ENCODE measurements around the gene LRRC46. TPM values are rescaled to one million over a fixed set of nuclear protein-coding genes. Genes with fewer than 3 reads are reported as not detected.
A peak's percentile ranks its signal among the peaks of the same experiment; 100 is the strongest.

Gene LRRC46
- total and polyA plus RNA-seq, 9 of the 15 experiments (the other 6 are each of a cell fraction or from before 2014, with no cell fraction given), result 0.39 to 1.4 (median 0.53) TPM; not detected in 1

- H3K79me2 ChIP-seq (ENCODE audit: control insufficient read depth, insufficient read depth, low read length), result peaks cover 12% of the 10 kb centered on the region
- CTCF ChIA-PET (ENCODE audit: low intra/inter-chr PET ratio), result interaction anchor here (1.0 to 5.9 kb wide), 7 partner anchors 13 to 177 kb away, joined by 4 to 171 read pairs (median 10); no protein-coding TSS in a partner anchor
- H3K27ac ChIP-seq (ENCODE audit: extremely low read depth, low read depth, low read length), result peak within 1 kb of the TSS; percentile 75
- FAIRE-seq (peak; percentile 97), ATAC-seq (peak; percentile 94), DNase-seq (ENCODE audit: extremely low read depth in 1 of 4, low spot score in 3 of 4) (peak; percentile 90 to 95 (median 92))
- in situ Hi-C loops (cut with MboI) (loop anchor here (5.0 kb wide), 2 partner anchors 51 to 176 kb away; no protein-coding TSS in a partner anchor), intact Hi-C loops (cut with micrococcal nuclease) (loop anchor here (1.0 to 10.0 kb wide), 4 partner anchors 106 to 294 kb away; no protein-coding TSS in a partner anchor)
- peak within 1 kb of the TSS; percentile 99 for H2AFZ ChIP-seq (ENCODE audit: low read depth, low read length)
- POLR2A ChIA-PET, result interaction anchor here (0.5 to 2.6 kb wide), 14 partner anchors 10 to 780 kb away, joined by 3 to 18 read pairs (median 5); partner anchors contain the start of genes CDK5RAP3, KPNB1, LRRC46 and MRPL10
- no peaks in the 10 kb centered on the region for H3K27me3 ChIP-seq (ENCODE audit: control insufficient read depth in 2 of 2, insufficient read depth in 2 of 2, low read length in 2 of 2)
- H3K36me3 ChIP-seq (ENCODE audit: control insufficient read depth, insufficient read depth, low read length), result peaks cover 20% of the 10 kb centered on the region; the same call in 1 of the 3 replicates
- peaks cover 33 to 52% of the 10 kb centered on the region in 2 experiments for H3K4me1 ChIP-seq (replicated peaks in 1 of 2; ENCODE audit: control insufficient read depth in 2 of 2, insufficient read depth in 2 of 2, low read length in 2 of 2)
- H3K9me3 ChIP-seq (replicated peaks; ENCODE audit: control insufficient read depth, insufficient read depth, low read depth, low read length), result no peaks in the 10 kb centered on the region
- TSS peak; percentile 90 for BruUV-seq (replicated peaks)
- no peaks in the 10 kb centered on the region for H3K9me1 ChIP-seq (ENCODE audit: control insufficient read depth, insufficient read depth, low read length)
- H4K20me1 ChIP-seq (replicated peaks; ENCODE audit: control insufficient read depth, insufficient read depth, low read length), result no peaks in the 10 kb centered on the region
- under 1% methylated on average over 50 of the region's 55 CpGs for WGBS (ENCODE audit: insufficient coverage, low coverage, missing lambda C conversion rate)
- peak within 1 kb of the TSS; percentile 86 for H3K4me2 ChIP-seq (ENCODE audit: insufficient read depth, low read length)
- peak within 1 kb of the TSS; percentile 91 for H3K4me3 ChIP-seq
- H3K9ac ChIP-seq (ENCODE audit: insufficient read depth in 1 of 2, low read depth in 2 of 2, low read length in 2 of 2), result peak within 1 kb of the TSS; percentile 84 to 93
- TF ChIP-seq NKRF (IDR thresholded peaks at IDR 0.05; ENCODE audit: borderline replicate concordance) (peak; percentile 77), CCNT2 (IDR thresholded peaks at IDR 0.05; ENCODE audit: borderline replicate concordance, extremely low read depth, insufficient read length, low read depth, low read length) (no peak), TRIM28 (IDR thresholded peaks at IDR 0.05) (no peak), STAT5A (IDR thresholded peaks at IDR 0.05; ENCODE audit: borderline replicate concordance, low read length) (no peak), ESRRA (IDR thresholded peaks at IDR 0.05; ENCODE audit: borderline replicate concordance, low read depth) (peak; percentile 48; the same call in 1 of the 2 replicates), PHF20 (IDR thresholded peaks at IDR 0.05; ENCODE audit: partially characterized antibody) (peak; percentile 31), POLR2B (IDR thresholded peaks at IDR 0.05; ENCODE audit: low read depth, partially characterized antibody) (peak; percentile 68), ELK1 (CRISPR knock-in tag; IDR thresholded peaks at IDR 0.05) (no peak), ADNP (tag; IDR thresholded peaks at IDR 0.05) (no peak), CBX5 (IDR thresholded peaks at IDR 0.05; ENCODE audit: borderline replicate concordance, low read depth) (no peak), SFPQ (IDR thresholded peaks at IDR 0.05; ENCODE audit: low read depth, low read length) (no peak), HES1 (IDR thresholded peaks at IDR 0.05; ENCODE audit: low read depth) (no peak), NFYB (IDR thresholded peaks at IDR 0.05; ENCODE audit: extremely low read depth, insufficient read length) (peak; percentile 87), PRPF4 (IDR thresholded peaks at IDR 0.05; ENCODE audit: insufficient read depth, low read depth, low read length, poor library complexity, severe bottlenecking) (no peak), SP1 (CRISPR knock-in tag; IDR thresholded peaks at IDR 0.05) (peak; percentile 72)
Observed at GRCh38 chr17:47840742-47841487, 9.4 kb downstream of the LRRC46 start, which contains the start of gene SCRN2. Gene SCRN2, minus strand, starts transcription at chr17:47841273. Its CDS starts 430 bp downstream, at chr17:47840843.
